Panc1 (cell line): Measurements from ENCODE around the gene RPRD1A.

Experiments used
- CTCF ChIP-seq: fragments of 450-650 bp; IDR thresholded peaks from 2 replicates; pipeline ENCODE4 v1.5.1; 2017; ENCODE audit warnings: mild to moderate bottlenecking
- POLR2AphosphoS5 ChIP-seq: IDR thresholded peaks from 2 replicates; pipeline ENCODE4 v1.6.1; 2012; ENCODE audit warnings: mild to moderate bottlenecking, low read depth, low read length, moderate library complexity

GRCh38 chr18:36099311-36099710 is 32.0 kb upstream of the RPRD1A start:
- no peak for TF ChIP-seq CTCF
- no peak for TF ChIP-seq POLR2AphosphoS5
